ENCODE data around the gene GEMIN2. TPM values are rescaled to one million over a fixed set of nuclear protein-coding genes. Genes with fewer than 3 reads are reported as not detected.

Gene GEMIN2, protein sequence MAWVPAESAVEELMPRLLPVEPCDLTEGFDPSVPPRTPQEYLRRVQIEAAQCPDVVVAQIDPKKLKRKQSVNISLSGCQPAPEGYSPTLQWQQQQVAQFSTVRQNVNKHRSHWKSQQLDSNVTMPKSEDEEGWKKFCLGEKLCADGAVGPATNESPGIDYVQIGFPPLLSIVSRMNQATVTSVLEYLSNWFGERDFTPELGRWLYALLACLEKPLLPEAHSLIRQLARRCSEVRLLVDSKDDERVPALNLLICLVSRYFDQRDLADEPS
- 9.9 and 23.5 TPM in 2 replicates for total RNA-seq (ENCODE audit: low replicate concordance)

DNA sequence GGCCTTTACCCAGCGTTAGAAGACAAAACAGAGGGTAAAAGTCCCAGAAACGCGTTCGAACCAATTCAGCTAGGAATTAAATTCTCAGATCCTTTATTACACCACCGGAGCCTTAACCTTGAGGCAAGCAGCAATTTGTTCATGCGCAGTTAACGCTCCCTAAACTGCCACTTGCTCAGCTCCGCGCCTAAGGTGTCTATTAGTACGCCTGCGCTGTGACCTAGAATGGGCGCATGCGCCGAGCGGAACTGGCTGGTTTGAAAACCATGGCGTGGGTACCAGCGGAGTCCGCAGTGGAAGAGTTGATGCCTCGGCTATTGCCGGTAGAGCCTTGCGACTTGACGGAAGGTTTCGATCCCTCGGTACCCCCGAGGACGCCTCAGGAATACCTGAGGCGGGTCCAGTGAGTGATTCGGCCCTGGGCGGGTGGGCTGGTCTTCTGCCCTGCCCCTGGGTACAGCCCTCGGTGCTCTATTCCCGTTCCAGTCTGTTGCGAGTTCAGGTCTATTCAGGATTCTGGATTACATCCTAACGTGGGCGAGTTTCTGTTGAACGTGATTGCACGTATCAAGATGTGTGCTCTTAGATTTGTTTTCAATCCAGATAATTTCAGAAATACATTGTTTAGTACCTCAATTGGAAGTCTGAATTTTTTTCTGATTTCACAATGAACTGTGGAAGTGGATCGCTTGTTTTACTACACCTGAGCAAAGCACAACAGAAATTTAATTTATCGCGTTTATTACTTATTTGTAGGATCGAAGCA, at the start of gene GEMIN2:
Gene GEMIN2 (plus strand): TSS at position 251 of the 766 bp plus-strand sequence. CDS start 16 bp downstream, at position 267.

DNA sequence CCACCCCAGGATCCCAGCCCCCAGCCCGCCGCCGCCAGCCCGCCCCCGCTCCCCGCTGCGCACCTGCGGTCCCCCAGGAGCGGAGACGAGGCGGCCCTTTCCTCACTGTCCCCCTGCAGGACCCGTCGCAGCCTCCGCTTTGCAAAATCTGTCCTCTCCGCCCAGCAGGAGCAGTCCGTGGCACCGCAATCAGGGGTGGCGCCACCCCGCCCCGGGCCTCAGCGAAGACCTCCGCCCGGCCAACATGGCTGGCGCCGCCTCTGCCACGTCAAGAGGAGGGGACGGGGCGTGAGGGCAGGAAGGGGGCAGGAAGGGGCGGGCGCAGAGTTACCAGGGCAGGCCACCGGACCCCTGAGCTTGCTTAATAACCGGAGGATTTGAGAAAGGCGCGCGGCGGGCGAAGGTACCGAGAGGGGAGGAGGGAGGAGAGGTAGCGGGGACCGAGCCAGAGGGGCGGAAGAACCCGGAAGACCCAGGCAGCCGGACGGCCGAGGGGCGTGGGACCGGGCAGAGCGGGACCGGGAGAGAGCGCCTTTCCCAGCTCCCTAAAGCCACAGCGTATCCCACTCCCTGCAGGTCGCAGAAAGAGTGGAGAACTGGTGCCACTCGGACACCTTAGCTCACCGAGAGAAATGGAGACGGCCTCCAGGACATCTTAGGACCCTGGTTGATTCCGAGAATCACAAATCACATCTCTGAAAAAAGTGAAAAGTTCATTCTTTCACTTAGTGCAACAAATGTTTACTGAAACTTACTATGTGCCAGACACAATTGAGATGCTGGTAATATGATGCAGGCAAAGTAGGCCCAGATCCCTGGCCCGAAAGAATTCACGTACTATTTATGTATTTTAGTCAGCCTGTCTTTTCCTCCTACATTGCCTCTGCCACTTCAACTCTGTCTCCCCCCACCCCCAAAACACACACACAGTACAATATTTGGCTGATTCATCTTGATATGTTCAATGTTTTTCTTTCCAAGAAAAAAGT, 10.9 kb upstream of the GEMIN2 start, which contains the start of gene SEC23A:
Gene SEC23A (minus strand): TSS at position 267 of the 989 bp plus-strand sequence. CDS start 7,117 bp downstream, outside the sequence.

DNA sequence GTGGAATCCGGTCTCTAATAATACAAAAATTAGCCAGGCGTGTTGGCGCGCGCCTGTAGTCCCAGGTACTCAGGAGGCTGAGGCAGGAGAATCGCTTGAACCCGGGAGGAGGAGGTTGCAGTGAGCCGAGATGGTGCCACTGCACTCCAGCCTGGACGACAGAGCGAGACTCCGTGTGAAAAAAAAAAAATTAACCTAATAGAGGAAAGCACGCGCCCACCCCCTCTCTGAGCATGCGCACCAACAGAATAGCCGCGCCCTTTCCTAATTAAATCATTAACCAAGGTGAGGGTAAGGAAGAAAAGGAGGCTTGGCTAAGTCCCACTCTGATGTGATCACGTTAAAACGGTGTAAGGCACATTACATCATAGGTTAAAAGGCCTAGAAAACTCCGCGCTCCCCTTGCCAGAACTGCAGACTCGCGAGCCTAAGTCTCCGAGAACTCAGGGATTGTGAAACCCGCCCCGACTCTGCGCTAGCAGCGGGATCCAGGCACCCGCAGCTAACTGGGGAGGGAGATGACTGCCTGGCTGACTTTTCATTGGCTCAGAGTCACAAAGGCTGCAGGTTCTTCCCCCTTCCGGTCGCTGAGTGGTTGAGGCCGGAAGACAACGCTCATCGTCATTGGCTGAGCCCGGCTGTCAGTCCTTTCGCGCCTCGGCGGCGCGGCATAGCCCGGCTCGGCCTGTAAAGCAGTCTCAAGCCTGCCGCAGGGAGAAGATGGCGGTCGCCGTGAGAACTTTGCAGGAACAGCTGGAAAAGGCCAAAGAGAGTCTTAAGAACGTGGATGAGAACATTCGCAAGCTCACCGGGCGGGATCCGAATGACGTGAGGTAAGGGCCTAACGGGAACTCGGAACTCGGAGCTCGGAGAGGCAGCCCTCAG, 60.7 kb downstream of the GEMIN2 start, which contains the start of gene PNN:
Gene PNN (plus strand): TSS at position 695 of the 885 bp plus-strand sequence. CDS start 26 bp downstream, at position 721.

Other genes with a start within 250 kb of the GEMIN2 start
- gene SEC23A, start 11.1 kb upstream of the GEMIN2 start, total RNA-seq (ENCODE audit: low replicate concordance), result 418 and 631 TPM in 2 replicates
- gene TRAPPC6B, start 56.0 kb downstream of the GEMIN2 start, total RNA-seq (ENCODE audit: low replicate concordance), result 16.0 and 22.3 TPM in 2 replicates
- 16.3 and 19.8 TPM in 2 replicates for gene PNN, start 60.9 kb downstream of the GEMIN2 start, total RNA-seq (ENCODE audit: low replicate concordance)
- 5.6 and 14.3 TPM in 2 replicates for gene MIA2, start 119.6 kb downstream of the GEMIN2 start, total RNA-seq (ENCODE audit: low replicate concordance)

Measured in smooth muscle cell of the coronary artery (primary cell).